NCI-H2196 treated with DMSO at 0.1 percent for 48 hours (cell line): Measurements from ENCODE around the gene MRPL18.

ENCODE experiments used
- DNase-seq: peaks from one replicate; lab custom pipeline; 2025; ENCODE audit not compliant: unreplicated experiment; lab: John Stamatoyannopoulos, UW

The MRPL18 gene

DNA sequence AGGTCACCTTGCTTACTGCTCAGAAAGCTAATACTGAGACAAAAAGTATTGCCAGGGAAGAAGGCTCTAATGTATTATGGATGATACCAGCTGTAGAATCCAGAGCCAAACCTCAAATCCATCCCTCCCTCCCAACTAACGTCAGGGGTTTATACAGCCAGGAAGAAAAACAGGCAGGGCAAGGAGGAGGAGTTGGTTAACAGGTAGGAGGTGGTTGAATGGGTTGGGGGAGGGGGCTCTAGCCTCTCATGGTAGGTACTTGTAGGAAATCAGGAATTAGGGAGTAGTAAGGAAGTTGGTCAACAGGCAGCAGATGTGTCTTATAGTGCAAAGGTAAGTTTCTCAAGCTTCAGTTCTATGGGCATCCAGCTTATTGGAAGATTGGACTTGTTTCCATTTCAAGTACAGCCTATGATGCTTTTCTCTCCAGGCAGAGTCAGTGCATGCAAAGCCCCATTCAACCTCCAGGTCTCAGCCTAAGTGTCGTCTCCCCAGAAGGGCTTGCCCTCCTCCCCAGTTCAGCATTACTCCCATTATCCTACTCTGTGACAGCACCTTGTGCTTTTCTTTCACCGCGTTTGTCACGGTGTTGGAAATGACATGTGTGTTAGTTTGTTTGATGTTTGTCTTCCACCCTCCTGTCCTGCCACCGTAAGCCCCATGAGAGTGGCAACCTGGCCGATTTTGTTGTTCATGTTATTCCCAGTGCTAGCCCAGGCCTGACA is 47.9 kb downstream of the MRPL18 start:
- DNase-seq = no peak

DNA sequence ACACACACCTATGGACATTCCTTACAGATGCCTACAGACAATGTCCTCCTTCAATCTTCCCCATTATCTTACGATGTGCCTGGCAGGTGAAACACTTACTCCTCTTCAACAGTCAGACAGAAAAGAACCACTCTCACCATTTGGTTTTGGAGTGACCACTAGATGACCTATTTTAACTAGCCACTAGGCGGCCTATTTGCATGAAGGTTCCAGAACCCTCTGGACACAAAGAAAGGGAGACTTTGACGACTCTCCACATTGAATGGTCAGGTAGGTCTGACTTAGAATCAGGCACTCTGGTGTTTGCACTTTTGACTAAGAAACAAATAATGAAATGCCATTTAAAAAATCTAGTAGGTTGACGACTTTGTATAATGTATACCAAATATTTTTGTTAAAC is 51.8 kb downstream of the MRPL18 start:
- no peak for DNase-seq

DNA sequence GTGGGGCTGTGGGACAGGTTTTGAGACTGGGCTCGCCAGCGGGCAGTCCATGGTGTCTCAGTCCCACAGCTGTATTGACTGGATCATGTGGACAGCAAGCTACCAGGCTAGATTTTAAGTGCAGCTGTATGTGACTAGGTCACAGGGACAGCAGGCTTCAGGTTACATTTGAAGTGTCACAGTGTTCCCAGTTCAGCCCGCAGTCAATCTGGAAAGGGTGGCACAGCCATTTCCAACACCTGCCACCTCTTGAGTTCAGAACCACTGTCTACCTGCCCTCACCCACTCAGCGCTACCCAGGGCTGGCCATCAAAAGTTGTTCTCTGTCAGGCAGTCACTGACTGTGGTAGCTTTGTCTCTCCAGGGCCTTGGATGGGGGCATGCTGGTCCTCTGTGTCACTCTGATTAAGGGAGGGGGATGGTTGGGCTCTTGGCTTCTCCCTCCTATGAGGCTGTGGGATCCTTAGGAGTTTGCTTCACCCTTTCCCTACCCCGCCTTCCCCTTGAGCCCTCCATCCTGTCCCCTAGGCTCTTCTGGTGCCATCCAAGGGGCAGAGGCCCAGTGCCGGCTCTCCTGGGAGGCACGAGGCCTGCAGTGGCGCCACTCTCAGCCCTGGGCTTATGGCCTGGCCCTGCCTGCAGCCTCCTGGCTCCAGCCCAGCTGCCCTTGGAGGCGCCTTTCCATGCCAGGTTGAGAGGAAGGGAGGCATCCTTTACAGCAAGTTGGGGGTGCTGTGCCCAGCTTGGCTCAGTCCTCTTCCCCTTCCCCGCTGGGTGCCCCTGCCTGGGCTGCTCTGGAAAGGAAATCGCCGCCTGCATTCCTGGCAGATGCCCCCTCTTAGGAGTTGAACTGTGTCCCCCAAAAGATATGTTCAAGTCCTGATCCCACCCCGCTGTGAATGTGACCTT is 54.7 kb downstream of the MRPL18 start:
- DNase-seq = no peak
